Suprapubic skin (tissue), 3 donors: ENCODE results near the gene CXorf38.

Experiments used
- CTCF ChIP-seq, 2 donors: fragments of 200-600 bp in 1 of 2; fragments of 450-650 bp in 1 of 2; sonication (generic) in 1 of 2; IDR thresholded peaks; one replicate each; pipeline ENCODE4 v1.5.1; 2016 to 2019; ENCODE audit warnings: antibody characterized with exemption in 2 of 2, mild to moderate bottlenecking in 1 of 2, moderate library complexity in 1 of 2
- EP300 ChIP-seq: sonication (generic); formaldehyde crosslinking; IDR thresholded peaks from one replicate; pipeline ENCODE4 v1.6.1; 2017; ENCODE audit warnings: antibody characterized with exemption

GRCh38 chrX:40684092-40684491 lies 36.7 kb upstream of the CXorf38 start:
- TF ChIP-seq CTCF (IDR thresholded peaks at IDR 0.05) (no peak), EP300 (no peak)
